ENCODE data around the gene SLC39A11. TPM values are rescaled to one million over a fixed set of nuclear protein-coding genes. Genes with fewer than 3 reads are reported as not detected.
A peak's percentile ranks its signal among the peaks of the same experiment; 100 is the strongest.

Gene SLC39A11
- total RNA-seq, 1 donor from 2014 or later: 21.5 TPM

GRCh38 chr17:73017658-73018057 lies 74.8 kb downstream of the SLC39A11 start:
- Histone ChIP-seq H3K9me3 (ENCODE audit: insufficient read depth, low read depth, low read length) (no peaks in the 10 kb centered on the region), H2AFZ (ENCODE audit: low read depth, low read length) (no peak overlapping the region), H3K27ac (ENCODE audit: low read depth, low read length) (no peak overlapping the region), H3K27me3 (ENCODE audit: insufficient read depth, low read length) (no peaks in the 10 kb centered on the region), H3K4me2 (ENCODE audit: low read length) (peak overlapping the region; percentile 31), H4K20me1 (ENCODE audit: insufficient read depth, low read length) (no peaks in the 10 kb centered on the region), H3K36me3 (ENCODE audit: insufficient read depth, low read length) (no peaks in the 10 kb centered on the region), H3K9ac (ENCODE audit: low read length) (no peak overlapping the region), H3K79me2 (ENCODE audit: insufficient read depth, low read length) (no peaks in the 10 kb centered on the region), H3K4me3 (ENCODE audit: insufficient read depth, low read depth, low read length) (no peak overlapping the region), H3K4me1 (ENCODE audit: insufficient read depth, low read length) (no peaks in the 10 kb centered on the region)
- Mint-ChIP-seq H3K27ac (ENCODE audit: unreplicated experiment) (peak overlapping the region; percentile 49), H3K36me3 (ENCODE audit: low read depth, unreplicated experiment) (peaks cover 7% of the 10 kb centered on the region), H3K9me3 (ENCODE audit: unreplicated experiment) (peaks cover 6% of the 10 kb centered on the region), H3K27me3 (ENCODE audit: low read depth, unreplicated experiment) (no peaks in the 10 kb centered on the region), H3K4me1 (ENCODE audit: low read depth, unreplicated experiment) (peaks cover 8% of the 10 kb centered on the region), H3K4me3 (ENCODE audit: unreplicated experiment) (no peak overlapping the region)
- FAIRE-seq (peak; percentile 45), DNase-seq (ENCODE audit: low read depth) (peak; percentile 71)
- TF ChIP-seq CTCF (IDR thresholded peaks at IDR 0.05; ENCODE audit: insufficient read depth, low read depth, low read length) (no peak), EZH2 (IDR thresholded peaks at IDR 0.05; ENCODE audit: insufficient read depth, low read length) (no peak)

- TF ChIP-seq CTCF (IDR thresholded peaks at IDR 0.05; ENCODE audit: insufficient read depth, low read depth, low read length) (no peak), EZH2 (IDR thresholded peaks at IDR 0.05; ENCODE audit: insufficient read depth, low read length) (no peak)
- no peak overlapping the region for H2AFZ ChIP-seq (ENCODE audit: low read depth, low read length)
- H3K4me1 Mint-ChIP-seq (ENCODE audit: low read depth, unreplicated experiment): peaks cover 8% of the 10 kb centered on the region
- no peaks in the 10 kb centered on the region for H3K27me3 Mint-ChIP-seq (ENCODE audit: low read depth, unreplicated experiment)
- H3K4me2 ChIP-seq (ENCODE audit: low read length): no peak overlapping the region
- H3K27ac Mint-ChIP-seq (ENCODE audit: unreplicated experiment): no peak overlapping the region
- FAIRE-seq (no peak), DNase-seq (ENCODE audit: low read depth) (no peak)
- peaks cover 7% of the 10 kb centered on the region for H3K36me3 Mint-ChIP-seq (ENCODE audit: low read depth, unreplicated experiment)
- H3K27me3 ChIP-seq (ENCODE audit: insufficient read depth, low read length): no peaks in the 10 kb centered on the region
- H3K9me3 Mint-ChIP-seq (ENCODE audit: unreplicated experiment): peaks cover 6% of the 10 kb centered on the region
- H3K9ac ChIP-seq (ENCODE audit: low read length): no peak overlapping the region
- no peaks in the 10 kb centered on the region for H4K20me1 ChIP-seq (ENCODE audit: insufficient read depth, low read length)
- no peak overlapping the region for H3K27ac ChIP-seq (ENCODE audit: low read depth, low read length)
- H3K9me3 ChIP-seq (ENCODE audit: insufficient read depth, low read depth, low read length): no peaks in the 10 kb centered on the region
- H3K4me1 ChIP-seq (ENCODE audit: insufficient read depth, low read length): no peaks in the 10 kb centered on the region
- H3K79me2 ChIP-seq (ENCODE audit: insufficient read depth, low read length): no peaks in the 10 kb centered on the region
- no peak overlapping the region for H3K4me3 Mint-ChIP-seq (ENCODE audit: unreplicated experiment)
- H3K4me3 ChIP-seq (ENCODE audit: insufficient read depth, low read depth, low read length): no peak overlapping the region
- H3K36me3 ChIP-seq (ENCODE audit: insufficient read depth, low read length): no peaks in the 10 kb centered on the region
Observed at GRCh38 chr17:73015722-73016276, 76.7 kb downstream of the SLC39A11 start.

- Histone ChIP-seq H3K79me2 (ENCODE audit: insufficient read depth, low read length) (no peaks in the 10 kb centered on the region), H3K27me3 (ENCODE audit: insufficient read depth, low read length) (no peaks in the 10 kb centered on the region), H3K9ac (ENCODE audit: low read length) (no peak overlapping the region), H3K4me2 (ENCODE audit: low read length) (peak overlapping the region; percentile 13), H3K9me3 (ENCODE audit: insufficient read depth, low read depth, low read length) (no peaks in the 10 kb centered on the region), H2AFZ (ENCODE audit: low read depth, low read length) (no peak overlapping the region), H3K27ac (ENCODE audit: low read depth, low read length) (no peak overlapping the region), H3K4me3 (ENCODE audit: insufficient read depth, low read depth, low read length) (no peak overlapping the region), H3K36me3 (ENCODE audit: insufficient read depth, low read length) (no peaks in the 10 kb centered on the region), H3K4me1 (ENCODE audit: insufficient read depth, low read length) (no peaks in the 10 kb centered on the region), H4K20me1 (ENCODE audit: insufficient read depth, low read length) (no peaks in the 10 kb centered on the region)
- Mint-ChIP-seq H3K27ac (ENCODE audit: unreplicated experiment) (no peak overlapping the region), H3K36me3 (ENCODE audit: low read depth, unreplicated experiment) (peaks cover 3% of the 10 kb centered on the region), H3K27me3 (ENCODE audit: low read depth, unreplicated experiment) (no peaks in the 10 kb centered on the region), H3K4me1 (ENCODE audit: low read depth, unreplicated experiment) (peaks cover 8% of the 10 kb centered on the region), H3K4me3 (ENCODE audit: unreplicated experiment) (no peak overlapping the region), H3K9me3 (ENCODE audit: unreplicated experiment) (peaks cover 6% of the 10 kb centered on the region)
- no peak for TF ChIP-seq CTCF (IDR thresholded peaks at IDR 0.05; ENCODE audit: insufficient read depth, low read depth, low read length)
- TF ChIP-seq EZH2 (IDR thresholded peaks at IDR 0.05; ENCODE audit: insufficient read depth, low read length): no peak
- DNase-seq (ENCODE audit: low read depth) (peak; percentile 33), FAIRE-seq (no peak)
Observed at GRCh38 chr17:73013816-73014663, 78.4 kb downstream of the SLC39A11 start.

Measured in astrocyte (in vitro differentiated cells and primary cell).